ENCODE data around the gene PADI1.
A peak's percentile ranks its signal among the peaks of the same experiment; 100 is the strongest.

Gene PADI1

GRCh38 chr1:17198476-17199258, 6.3 kb upstream of the PADI1 start:
- no peak for DNase-seq

GRCh38 chr1:17199267-17200044, 5.5 kb upstream of the PADI1 start:
- DNase-seq, result no peak

GRCh38 chr1:17200246-17200645, 4.7 kb upstream of the PADI1 start:
- DNase-seq, result no peak

GRCh38 chr1:17200756-17201155, 4.2 kb upstream of the PADI1 start:
- no peak for DNase-seq

- DNase-seq, result no peak
These were observed 3.5 kb upstream of the PADI1 start for GRCh38 chr1:17201201-17202021.

GRCh38 chr1:17205652-17206051, 724 bp downstream of the PADI1 start:
- no peak for DNase-seq

GRCh38 chr1:17206196-17206595, 1.3 kb downstream of the PADI1 start:
- DNase-seq, result no peak

GRCh38 chr1:17207046-17207445, 2.1 kb downstream of the PADI1 start:
- no peak for DNase-seq

GRCh38 chr1:17207540-17207939, 2.6 kb downstream of the PADI1 start:
- DNase-seq, result no peak

GRCh38 chr1:17207966-17208418, 3.1 kb downstream of the PADI1 start:
- peak; percentile 31 to 42 for DNase-seq

- no peak for DNase-seq
These were observed 3.6 kb downstream of the PADI1 start for GRCh38 chr1:17208546-17208945.

GRCh38 chr1:17209430-17209829, 4.5 kb downstream of the PADI1 start:
- no peak for DNase-seq

- DNase-seq, result no peak
These were observed 5.2 kb downstream of the PADI1 start for GRCh38 chr1:17210176-17210575.

GRCh38 chr1:17211377-17211776, 6.4 kb downstream of the PADI1 start:
- no peak for DNase-seq

GRCh38 chr1:17212009-17212408, 7.1 kb downstream of the PADI1 start:
- no peak for DNase-seq

- DNase-seq, result peak; percentile 29 to 44
These were observed 7.7 kb downstream of the PADI1 start for GRCh38 chr1:17212487-17213121.

- no peak for DNase-seq
These were observed 8.3 kb downstream of the PADI1 start for GRCh38 chr1:17213148-17213781.

GRCh38 chr1:17213782-17214148, 8.8 kb downstream of the PADI1 start:
- no peak for DNase-seq

GRCh38 chr1:17214876-17215544, 10.1 kb downstream of the PADI1 start:
- DNase-seq, result no peak

- no peak for DNase-seq
These were observed 10.6 kb downstream of the PADI1 start for GRCh38 chr1:17215545-17215890.

GRCh38 chr1:17216078-17216477, 11.2 kb downstream of the PADI1 start:
- no peak for DNase-seq

- DNase-seq, result no peak
These were observed 12.7 kb downstream of the PADI1 start for GRCh38 chr1:17217607-17218006.
